VCaP (cell line): ENCODE results near the gene MICU1.
"Not testable (repeated sequence)": the region's sequence is repeated elsewhere in the genome, so short reads cannot be mapped to it uniquely, and the experiment has no call there.

Experiments used
- H3K27ac ChIP-seq: fragments of 450-650 bp; 2 replicates; pipeline ENCODE4 v1.5.1; 2017
- CTCF ChIP-seq: fragments of 450-650 bp; conservative IDR thresholded peaks from 2 replicates; pipeline ENCODE4 v1.5.1; 2017; ENCODE audit warnings: mild to moderate bottlenecking, moderate library complexity

The MICU1 gene

GRCh38 chr10:72561745-72562166 lies 64.1 kb downstream of the MICU1 start:
- no peak overlapping the region for H3K27ac ChIP-seq
- no peak for TF ChIP-seq CTCF

- no peak for TF ChIP-seq CTCF
- H3K27ac ChIP-seq, result no peak overlapping the region
Observed at GRCh38 chr10:72557362-72557761, 68.5 kb downstream of the MICU1 start.

- H3K27ac ChIP-seq, result no peak overlapping the region
- no peak for TF ChIP-seq CTCF
Observed at GRCh38 chr10:72552857-72553256, 73.0 kb downstream of the MICU1 start.

GRCh38 chr10:72550239-72550638 lies 75.6 kb downstream of the MICU1 start:
- TF ChIP-seq CTCF, result no peak

GRCh38 chr10:72545546-72545945 lies 80.3 kb downstream of the MICU1 start:
- H3K27ac ChIP-seq, result no peak overlapping the region
- no peak for TF ChIP-seq CTCF

More at GRCh38 chr10:72550239-72550638, 75.6 kb downstream of the MICU1 start:
- H3K27ac ChIP-seq, result no peak overlapping the region

- H3K27ac ChIP-seq, result not testable (repeated sequence)
Observed at GRCh38 chr10:72543855-72544254, 82.0 kb downstream of the MICU1 start.

- no peak overlapping the region for H3K27ac ChIP-seq
- no peak for TF ChIP-seq CTCF
Observed at GRCh38 chr10:72542396-72542815, 83.5 kb downstream of the MICU1 start.

GRCh38 chr10:72541337-72541736 lies 84.5 kb downstream of the MICU1 start:
- H3K27ac ChIP-seq, result no peak overlapping the region
- no peak for TF ChIP-seq CTCF
